Stimulated activated CD8-positive, alpha-beta memory T cell treated with anti-CD3 and anti-CD28 coated beads, Interleukin-4, amount 100 ng/mL, for 1 hour (primary cell): ENCODE measurements around the gene PCDH1.
"Not testable (repeated sequence)": the region's sequence is repeated elsewhere in the genome, so short reads cannot be mapped to it uniquely, and the experiment has no call there.

Experiments
- DNase-seq, 2 donors: peaks; one replicate each; pipeline ENCODE4 v3.0.0-alpha.2; 2020; ENCODE audit warnings: low read depth in 2 of 2, low spot score in 1 of 2

The PCDH1 gene

DNA sequence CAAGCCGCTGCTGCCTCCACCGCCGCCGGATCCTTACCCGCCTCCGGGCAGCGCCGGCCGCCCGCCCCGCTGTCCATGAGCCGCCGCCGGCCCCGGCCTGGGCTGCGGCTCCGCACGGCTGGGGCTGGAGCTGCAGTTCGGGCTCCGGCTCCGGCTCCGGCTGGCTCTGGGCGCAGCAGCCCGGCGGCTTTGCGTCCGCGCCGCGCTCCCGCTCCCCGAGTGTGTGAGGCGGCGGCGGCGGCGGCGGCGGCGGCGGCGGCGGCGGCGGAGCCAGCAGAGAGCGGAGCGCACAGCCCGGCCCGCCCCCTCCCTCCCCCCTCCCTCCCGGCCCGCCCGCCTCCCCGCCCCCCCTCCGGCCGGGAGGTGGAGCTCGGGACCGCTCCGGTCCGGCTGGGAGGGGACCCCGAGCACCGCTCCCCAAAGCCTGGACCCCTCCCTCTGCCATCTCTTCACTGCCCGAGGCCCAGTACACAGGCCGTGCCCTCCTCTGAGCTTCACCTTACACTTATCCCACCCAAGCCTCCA lies at the start of gene PCDH1:
Gene PCDH1, minus strand, starts transcription at position 225 of the 525 bp plus-strand sequence. Its CDS starts 148 bp downstream, at position 77.
- DNase-seq: no peak

DNA sequence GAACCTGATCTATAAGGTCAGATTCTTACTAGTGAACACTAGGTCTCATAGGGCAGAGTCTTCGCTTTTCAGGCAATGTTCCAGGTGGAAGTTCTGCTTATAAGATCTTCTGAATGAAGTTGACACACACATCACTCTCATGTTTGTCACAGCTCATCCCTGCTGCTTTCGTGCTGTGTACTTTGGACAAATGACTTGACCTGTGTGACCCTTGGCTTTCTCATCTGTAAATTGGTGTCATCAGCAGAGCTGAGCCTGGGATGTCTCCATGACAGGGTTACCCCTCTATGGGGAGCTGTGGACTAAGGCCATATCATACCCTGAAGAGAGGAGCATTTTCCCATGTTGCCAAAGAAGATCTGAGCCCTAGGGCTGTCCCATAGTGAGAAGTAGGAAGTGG lies 48.2 kb upstream of the PCDH1 start:
- DNase-seq: no peak

DNA sequence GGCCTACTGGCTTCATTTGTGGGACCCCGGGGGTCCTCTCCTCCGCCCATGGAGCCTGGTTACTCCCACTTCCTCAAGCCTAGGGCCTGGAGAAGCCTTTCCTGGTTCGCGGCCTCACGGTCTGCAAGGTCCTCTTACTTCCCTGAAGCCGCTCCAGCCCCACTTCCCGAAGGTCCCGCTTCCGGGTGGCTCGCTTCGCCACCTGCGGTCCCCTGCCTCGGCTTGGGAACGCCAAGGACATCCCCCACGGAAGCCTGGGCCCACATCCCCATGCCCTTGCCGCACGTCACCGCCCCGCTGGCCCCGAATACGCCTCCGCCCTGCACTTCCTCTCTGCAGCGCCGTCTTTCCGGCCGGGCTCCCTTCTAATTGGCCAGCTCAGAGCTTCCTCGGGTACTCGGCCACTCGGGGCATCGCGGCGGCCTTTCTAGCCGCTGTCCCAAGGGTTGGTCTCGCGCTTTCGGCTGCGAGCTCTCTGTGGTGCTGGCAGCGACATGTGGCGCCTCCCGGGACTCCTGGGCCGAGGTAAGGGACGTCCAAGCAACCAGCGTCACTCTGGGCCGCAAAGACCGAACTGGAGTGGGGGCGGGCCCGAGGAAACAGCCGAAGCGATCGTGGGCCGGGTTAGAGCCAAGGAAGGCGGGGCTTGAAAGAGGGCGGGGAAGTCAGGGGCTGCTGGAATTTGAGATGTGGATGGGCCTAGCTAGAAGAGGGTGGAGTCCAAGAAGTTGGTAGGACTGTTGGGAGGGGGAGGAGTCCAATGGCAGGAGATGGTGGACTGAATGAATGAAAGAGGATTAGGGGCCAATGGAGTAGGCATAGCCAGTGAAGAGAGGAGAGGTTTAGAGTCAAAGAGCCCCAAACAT lies 45.5 kb upstream of the PCDH1 start, which contains the start of gene DELE1:
Gene DELE1, plus strand, starts transcription at position 424 of the 866 bp plus-strand sequence. Its CDS starts 71 bp downstream, at position 495.
- DNase-seq: peak; percentile 77 to 89

DNA sequence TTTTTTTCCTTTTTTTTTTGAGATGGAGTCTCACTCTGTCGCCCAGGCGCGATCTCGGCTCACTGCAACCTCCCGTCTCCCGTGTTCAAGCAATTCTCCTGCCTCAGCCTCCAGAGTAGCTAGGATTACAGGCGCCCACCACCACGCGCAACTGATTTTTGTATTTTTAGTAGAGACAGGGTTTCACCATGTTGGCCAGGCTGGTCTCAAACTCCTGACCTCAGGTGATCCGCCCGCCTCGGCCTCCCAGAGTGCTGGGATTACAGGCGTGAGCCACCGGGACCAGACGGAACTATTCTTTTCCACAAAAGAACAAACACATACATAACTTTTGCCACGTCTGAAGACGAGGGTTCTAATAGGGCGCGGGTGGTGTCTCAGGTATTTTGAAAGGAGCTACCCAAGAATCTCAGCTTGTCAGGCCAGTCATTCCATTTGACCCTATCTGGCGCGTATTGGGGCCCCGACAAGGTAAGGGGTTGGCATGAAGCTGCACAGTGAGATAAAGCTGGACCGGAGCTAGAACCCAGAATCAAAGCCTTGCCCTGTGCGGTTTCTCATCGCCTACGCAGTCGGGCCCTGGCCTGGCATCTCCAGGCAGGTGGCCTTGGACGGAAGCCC lies 44.7 kb upstream of the PCDH1 start:
- DNase-seq: not testable (repeated sequence)

DNA sequence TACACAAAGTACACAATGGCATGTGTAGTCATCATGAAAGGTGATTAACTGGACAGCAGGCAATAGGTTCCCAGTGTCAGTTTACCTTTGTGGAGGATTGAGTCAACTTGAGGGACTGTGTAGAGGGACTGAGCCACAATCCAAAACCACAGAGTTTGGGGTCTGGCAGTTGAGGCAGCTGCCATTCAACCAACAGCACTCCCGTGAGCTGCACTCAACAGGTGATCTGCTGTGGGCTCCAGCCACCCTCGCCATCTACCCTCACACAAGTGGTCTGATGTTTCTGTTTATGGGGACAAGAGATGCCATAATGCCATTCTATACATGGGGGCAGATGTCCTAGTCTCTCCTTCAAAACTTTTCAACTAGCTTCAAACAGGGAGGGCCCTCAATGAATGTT lies 42.6 kb upstream of the PCDH1 start:
- no peak for DNase-seq

DNA sequence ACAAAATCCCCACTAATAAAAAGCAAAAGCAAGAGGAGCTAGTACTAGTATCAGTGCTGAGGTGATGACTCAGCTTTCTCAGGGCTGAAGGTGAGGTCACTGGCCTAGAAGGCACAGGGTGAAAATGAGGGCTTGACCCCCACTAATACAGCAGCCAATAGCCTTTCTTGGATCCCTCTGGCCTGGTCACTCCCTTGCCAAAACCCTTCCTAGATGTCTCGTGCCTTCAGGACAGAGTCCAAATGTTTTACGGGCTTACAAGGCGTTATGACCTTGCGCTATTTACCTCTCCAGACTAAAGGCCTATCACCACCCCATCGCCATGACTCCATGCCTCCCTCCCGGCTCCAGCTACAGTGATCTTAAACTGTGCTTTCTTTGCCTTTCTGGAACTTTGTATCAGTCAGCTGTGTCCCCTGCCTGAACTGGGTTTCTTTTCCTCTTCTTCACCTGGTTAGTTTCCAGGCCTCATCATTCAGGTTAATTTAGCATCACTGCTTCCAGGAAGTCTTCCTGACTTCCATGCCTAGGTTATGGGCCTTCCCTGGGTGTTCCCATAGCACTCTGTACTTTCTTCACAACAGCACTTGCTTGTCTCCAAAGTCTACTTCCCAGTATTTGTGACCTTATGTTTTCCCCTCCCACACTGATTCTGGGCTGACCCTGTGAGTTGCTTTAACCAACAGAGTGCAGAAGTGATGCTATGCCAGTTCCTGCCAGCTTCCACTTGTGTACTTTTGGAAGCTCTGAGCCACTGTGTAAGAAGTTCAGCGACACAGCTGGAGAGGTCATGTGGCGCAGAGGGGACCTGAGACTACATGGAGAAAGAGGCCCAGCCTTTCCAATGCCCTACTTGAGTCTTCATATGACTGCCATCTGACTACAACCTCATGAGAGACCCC lies 41.3 kb upstream of the PCDH1 start:
- no peak for DNase-seq

DNA sequence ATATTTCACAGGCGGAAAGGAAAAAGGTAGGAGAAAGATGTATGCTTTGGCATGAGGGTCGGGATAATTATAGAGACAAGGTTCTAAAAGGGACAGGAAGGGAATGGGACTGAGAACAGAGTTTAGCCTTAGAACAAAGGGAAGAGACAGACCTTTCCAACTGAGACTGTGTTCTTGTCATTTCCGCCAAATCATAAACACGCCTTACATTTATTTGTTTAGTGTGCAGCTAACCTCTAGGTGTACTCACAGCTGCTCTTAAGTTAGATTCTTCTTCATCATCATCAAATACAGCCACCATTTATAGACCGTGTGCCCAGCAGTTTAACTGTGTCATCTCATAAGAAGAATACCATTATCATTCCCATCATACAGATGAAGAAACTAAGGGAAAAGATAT lies 39.5 kb upstream of the PCDH1 start:
- no peak for DNase-seq

DNA sequence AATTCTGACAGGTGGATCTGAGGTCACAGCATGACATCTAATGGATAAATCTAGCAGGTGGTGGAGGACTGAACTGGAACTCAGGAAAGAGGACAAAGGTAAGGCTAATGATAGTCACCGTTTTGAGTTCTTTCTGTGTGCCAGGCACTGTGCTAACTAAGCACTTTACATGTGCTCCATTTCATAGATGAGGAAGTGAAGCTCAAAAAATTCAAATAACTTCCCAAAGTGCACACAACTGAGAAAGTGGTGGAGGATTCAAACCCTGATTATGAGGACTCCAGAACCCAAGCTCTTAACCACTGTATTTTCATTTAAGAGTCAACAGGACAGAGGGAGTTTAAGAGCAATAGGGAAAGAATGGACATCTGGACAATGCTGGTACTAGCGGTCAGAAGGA lies 38.3 kb upstream of the PCDH1 start:
- DNase-seq: no peak

DNA sequence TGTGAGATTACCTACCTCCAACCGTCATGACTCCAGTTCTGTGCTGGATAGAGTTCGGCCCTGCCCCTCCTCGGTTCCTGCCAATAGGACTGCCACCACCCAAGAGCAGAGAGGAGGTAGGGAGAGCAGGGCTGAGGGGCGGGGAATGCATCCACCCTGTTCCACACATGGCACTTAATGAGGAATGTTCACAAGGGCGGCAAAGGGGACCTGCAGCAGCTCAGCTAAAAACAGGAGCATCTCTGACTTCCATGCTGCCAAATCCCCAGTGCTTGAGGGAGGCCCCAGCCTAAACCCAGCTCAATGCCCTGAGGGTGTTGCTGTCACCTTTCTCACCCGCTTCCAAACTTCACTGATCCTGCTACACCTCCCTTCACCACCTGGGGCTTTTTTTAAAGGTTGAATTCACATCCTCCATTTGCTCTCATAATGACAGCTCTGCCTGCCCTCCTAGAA lies 37.7 kb upstream of the PCDH1 start:
- no peak for DNase-seq

DNA sequence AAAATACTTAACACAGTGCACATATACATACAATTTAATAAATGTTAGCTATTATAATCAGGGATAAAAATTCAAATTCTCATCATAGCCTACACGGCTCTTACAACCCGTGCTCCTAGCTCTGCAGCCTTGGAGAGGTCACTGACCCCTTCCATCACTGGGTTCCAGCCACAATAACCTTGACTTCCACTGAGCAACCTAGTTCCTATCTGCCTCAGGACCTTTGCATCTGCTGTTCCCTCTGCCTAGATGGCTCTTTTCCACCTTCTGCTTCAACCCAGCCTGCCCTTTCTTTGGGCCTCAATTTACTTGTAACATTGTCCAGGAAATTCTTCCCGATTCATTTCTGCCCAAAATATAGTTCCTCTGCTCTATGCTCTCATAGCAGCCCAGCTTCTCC lies 36.6 kb upstream of the PCDH1 start:
- no peak for DNase-seq

DNA sequence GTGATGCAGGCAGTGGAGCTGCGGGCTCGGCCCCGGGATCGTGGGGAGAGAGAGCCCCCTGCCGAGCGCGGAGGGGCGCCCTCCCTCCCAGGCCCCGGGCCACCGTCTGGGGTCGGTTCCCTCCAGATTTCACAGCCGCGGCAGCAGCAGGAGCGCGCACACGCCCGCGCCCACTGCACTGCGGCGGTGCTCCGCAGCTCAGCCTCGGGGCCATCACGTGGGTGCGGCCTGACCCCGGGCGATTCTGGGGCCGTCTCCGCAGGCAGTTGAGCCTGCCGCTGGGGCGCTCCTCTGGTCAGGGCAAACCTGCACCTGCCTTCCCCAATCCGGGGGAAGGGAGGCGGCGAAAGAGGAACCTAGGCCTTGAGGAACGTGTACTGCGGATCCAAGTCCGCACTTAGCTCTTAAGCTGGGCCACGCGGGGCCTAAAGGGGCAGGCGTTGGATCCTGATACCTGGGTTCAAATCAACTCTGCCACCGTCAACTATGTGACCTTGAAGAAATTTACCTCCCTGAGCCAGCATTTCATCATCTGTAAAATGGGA lies 36.1 kb upstream of the PCDH1 start:
- no peak for DNase-seq

DNA sequence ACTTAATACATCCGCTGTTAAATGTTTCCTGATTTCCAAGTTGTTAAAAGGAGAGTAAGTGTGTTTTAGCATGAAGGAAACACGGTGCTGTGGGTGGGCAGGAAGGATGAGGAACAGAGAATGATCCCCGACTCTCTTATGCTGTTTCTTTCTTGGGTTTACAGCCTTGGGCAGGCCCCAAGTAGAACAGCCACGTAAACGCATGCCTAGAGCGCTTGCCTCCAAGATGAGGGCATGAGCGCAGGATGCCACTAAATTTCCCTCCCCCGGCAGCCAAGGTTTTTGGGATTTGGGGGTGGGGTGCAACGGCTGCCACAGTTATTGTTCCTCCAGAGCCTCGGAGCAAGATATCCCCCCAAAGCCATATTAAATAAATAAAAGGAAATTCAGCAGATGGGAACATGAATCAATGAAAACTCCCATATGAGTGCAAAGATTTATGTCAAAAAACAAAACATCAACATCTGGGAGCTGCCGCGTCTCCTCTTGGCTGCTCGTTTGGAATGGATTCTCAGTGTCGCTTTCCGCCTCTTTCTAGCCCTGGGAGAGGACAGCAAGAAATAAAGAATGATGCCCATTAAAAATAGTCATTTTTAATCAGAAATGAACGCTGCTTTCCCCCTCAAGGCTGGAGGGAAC lies 35.5 kb upstream of the PCDH1 start:
- no peak for DNase-seq

DNA sequence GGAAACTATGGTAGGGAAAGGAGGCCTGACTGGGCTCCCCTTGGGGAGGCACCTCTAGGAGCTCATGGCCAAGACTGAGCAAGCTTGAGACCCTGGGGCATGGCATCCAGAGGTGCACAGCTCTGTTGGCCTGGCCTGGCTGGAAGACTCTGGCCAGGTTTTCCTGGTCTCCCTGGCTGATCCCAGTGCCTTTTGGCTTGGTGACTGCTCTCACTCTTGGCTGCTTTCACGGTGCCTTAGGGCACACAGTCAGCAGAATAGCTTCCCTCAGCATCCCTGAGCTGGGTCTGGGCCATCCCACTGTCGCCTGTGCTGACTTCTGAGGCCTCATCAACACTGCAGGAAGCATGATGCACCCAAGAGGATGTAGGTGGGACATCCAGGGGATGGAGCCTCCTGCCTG lies 32.1 kb upstream of the PCDH1 start:
- DNase-seq: no peak

DNA sequence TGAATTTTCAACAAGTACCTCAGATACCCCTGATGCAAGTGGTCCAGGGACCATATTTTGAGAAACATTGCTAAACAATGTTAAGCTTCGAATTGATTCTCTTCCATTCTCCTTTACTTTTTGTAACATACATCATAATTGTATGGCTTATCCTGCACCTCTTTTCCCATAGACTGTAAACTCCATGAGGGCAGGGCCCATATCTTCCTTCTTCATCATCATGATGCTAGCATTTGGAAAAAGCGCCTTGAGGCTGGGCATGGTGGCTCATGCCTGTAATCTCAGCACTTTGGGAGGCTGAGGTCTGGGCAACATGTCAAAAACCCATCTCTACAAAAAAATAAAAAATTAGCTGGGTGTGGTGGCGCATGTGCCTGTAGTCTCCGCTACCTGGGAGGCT lies 31.0 kb upstream of the PCDH1 start:
- DNase-seq: no peak

DNA sequence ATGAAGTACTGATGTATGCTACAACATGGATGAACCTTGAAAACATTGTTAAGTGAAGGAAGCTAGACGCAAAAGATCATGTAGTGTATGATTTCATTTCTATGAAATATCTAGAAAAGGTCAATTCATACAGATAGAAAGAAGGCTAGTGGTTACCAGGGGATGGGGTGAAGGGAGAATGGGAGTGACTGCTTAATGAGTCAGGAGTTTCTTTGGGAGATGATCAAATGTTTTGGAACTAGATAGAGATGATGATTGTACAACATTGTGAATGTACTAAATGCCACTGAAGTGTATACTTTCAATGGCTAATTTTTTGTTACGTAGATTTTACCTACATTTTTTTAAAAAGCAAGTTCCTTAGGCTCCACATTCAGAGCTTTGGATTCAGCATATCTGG lies 30.6 kb upstream of the PCDH1 start:
- DNase-seq: no peak

DNA sequence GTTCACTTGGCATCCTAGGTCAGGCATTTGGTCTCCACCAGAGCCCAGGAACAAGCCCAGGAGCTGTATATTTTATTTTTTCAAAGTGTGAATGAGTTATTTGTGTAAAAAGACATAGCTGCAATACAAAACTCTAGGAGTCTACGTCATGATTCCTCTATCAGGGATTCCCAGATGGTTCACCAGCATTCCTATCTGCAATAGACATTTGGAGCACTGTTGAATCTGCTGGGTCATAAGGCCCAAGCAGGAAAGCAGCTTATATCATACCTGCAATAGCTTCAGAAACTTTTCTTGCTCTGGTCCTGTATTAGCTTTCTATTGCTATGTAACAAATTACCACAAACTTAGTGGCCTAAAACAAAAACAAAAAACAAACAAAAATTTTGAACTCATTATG lies 28.8 kb upstream of the PCDH1 start:
- no peak for DNase-seq

DNA sequence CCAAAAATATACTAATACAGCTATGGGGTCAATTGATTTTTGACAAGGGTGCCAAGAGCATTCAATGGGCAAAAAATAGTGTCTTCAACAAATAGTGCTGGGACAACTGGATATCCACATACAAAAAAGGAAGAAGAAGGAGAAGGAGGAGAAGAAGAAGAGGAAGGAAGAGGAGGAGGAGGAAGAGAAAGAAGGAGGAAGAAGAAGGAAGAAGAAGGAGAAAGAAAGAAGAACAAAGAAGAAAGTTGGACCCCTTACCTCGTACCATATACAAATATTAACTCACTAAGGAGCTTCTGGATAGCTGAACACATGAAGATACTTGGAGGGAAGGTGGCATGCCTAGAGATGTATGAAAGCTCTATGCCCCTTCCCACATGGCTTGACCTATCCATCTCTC lies 28.3 kb upstream of the PCDH1 start:
- DNase-seq: no peak

DNA sequence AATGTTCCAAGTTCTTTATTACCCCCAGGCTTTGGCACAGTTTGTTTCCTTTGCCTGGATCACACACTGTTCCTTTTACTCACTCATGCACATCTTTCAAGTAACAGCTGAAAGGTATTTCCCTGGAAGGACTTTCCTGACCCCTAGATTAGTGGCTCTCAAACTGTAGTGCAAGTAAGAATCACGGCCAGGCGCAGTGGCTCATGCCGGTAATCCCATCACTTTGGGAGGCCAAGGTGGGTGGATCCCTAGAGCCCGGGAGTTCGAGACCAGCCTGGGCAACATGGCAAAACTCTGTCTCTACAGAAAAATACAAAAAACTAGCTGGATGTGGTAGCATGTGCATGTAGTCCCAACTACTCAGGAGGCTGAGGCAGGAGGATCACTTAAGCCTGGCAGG lies 26.3 kb upstream of the PCDH1 start:
- no peak for DNase-seq

DNA sequence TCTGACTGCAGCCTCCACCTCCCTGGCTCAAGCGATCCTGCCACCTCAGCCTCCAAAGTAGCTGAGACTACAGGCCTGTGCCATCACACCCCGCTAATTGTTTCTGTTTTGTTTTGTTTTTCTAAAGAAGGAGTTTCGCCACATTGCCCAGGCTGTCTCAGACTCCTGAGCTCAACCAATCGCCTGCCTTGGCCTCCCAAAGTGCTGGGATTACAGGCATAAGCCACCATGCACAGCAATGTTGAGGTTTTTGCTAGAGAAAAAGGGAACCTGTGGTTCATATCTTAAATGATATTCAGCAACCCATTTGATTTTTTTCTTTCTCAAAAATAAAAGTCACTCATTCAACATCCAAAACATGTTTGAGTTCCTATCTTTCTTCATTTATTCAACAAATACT lies 25.1 kb upstream of the PCDH1 start:
- DNase-seq: no peak

DNA sequence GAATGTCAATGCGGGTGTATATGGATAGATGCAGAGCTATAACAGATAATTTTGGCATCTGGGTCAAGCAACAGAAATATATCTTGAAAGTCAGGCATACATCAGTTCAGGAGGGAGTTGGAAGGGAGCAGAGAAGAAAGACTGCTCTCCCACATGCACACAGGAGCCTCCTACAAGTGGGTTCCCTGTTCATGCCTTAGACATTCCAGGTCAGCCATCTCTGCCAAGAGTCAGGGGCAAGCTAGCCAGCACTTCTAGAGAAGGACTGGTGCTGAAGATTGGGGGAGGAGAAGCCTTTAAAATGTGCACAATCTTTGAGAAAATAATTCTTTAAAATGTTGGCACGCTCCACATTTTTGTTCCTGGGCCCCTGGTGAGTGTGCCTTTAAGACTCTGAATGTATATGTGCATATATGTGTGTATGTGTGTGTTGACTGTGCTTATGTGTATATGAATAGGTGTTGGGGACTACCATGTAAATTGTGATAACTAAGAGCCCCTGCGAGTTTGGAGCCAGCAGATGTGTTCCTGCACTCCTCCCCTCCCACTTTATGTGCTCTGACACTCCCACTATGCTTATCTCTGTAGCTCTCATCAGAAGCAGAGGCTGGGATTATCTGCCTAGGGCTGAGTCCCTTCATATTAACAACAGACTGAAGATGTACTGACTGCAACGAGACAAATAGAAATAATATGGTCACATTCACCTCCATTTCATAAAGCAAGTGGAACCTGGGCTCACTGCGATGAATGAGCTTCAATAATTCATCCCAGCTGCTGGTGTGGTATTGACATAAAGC lies 24.0 kb upstream of the PCDH1 start:
- no peak for DNase-seq
